Activated T-helper 17 cell treated with anti-CD3 and anti-CD28 coated beads, Interleukin-2, amount 50 U/mL, for 72 hours (primary cell): ENCODE data around the gene ZNF664. TPM values are rescaled to one million over a fixed set of nuclear protein-coding genes. Genes with fewer than 3 reads are reported as not detected.
"Not testable (repeated sequence)": the region's sequence is repeated elsewhere in the genome, so short reads cannot be mapped to it uniquely, and the experiment has no call there.

Source experiments
- ATAC-seq: fragments of 150-1000 bp; cut with Tn5 transposase; replicated peaks from 2 replicates; pipeline ENCODE4 v1.10.0; 2021; ENCODE audit warnings: mild to moderate bottlenecking, moderate library complexity
- H3K27ac Mint-ChIP-seq: one replicate; pipeline ENCODE4 v1.8.0; 2022; ENCODE audit warnings: mixed read lengths
- H3K27me3 Mint-ChIP-seq: one replicate; pipeline ENCODE4 v1.8.0; 2022; ENCODE audit warnings: mixed read lengths
- H3K36me3 Mint-ChIP-seq: one replicate; pipeline ENCODE4 v1.8.0; 2022; ENCODE audit warnings: low read depth, mild to moderate bottlenecking, mixed read lengths
- H3K4me1 Mint-ChIP-seq: one replicate; pipeline ENCODE4 v1.8.0; 2022; ENCODE audit warnings: mixed read lengths
- H3K4me3 Mint-ChIP-seq: one replicate; pipeline ENCODE4 v1.8.0; 2022; ENCODE audit warnings: mild to moderate bottlenecking, mixed read lengths
- H3K9me3 Mint-ChIP-seq: one replicate; pipeline ENCODE4 v1.8.0; 2022; ENCODE audit warnings: mixed read lengths
- total RNA-seq, 2 donors: library from RNA; stranded (reverse); gene quantifications; one replicate each; pipeline ENCODE4 v1.2.3, GENCODE V29; 2022

ZNF664 gene
- total RNA-seq, 2 donors from 2014 or later, result 35.6 to 48.3 TPM

GRCh38 chr12:123946516-123947505, 26.2 kb upstream of the ZNF664 start:
- not testable (repeated sequence) for H3K9me3 Mint-ChIP-seq, ATAC-seq, H3K4me3 Mint-ChIP-seq, H3K27me3 Mint-ChIP-seq, H3K4me1 Mint-ChIP-seq
- H3K27ac Mint-ChIP-seq, result peak overlapping the region; percentile 21
- peaks cover 25% of the 10 kb centered on the region for H3K36me3 Mint-ChIP-seq

DNA sequence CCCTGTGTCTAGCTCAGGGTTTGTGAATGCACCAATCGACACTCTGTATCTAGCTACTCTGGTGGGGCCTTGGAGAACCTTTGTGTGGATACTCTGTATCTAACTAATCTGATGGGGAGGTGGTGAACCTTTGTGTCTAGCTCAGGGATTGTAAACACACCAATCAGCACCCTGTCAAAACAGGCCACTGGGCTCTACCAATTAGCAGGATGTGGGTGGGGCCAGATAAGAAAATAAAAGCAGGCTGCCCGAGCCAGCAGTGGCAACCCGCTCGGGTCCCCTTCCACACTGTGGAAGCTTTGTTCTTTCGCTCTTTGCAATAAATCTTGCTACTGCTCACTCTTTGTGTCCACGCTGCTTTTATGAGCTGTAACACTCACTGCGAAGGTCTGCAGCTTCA, 25.5 kb upstream of the ZNF664 start:
- H3K27ac Mint-ChIP-seq, H3K4me3 Mint-ChIP-seq, H3K9me3 Mint-ChIP-seq, ATAC-seq, H3K4me1 Mint-ChIP-seq, H3K27me3 Mint-ChIP-seq: not testable (repeated sequence)
- H3K36me3 Mint-ChIP-seq, result peaks cover 18% of the 10 kb centered on the region

DNA sequence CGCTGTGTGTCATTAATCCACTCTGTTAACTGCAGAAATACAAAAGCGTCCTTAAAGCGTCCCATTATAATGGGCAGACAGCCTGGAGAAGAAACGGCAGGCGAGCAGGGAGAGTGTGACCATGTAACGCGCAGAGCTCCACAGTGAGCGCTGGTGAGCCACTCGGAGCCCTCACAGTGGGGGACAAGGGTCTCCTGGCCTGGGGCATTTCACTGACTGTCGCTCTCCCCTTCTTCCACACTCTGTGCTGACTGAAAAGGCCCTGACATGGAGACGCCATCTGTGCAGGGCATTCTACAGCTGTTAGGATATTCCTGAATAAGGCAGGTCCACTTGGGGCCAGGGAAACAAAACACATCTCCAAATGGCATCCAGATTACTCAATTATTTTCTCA, 24.6 kb upstream of the ZNF664 start:
- Mint-ChIP-seq H3K27me3 (no peaks in the 10 kb centered on the region), H3K4me3 (no peak overlapping the region), H3K4me1 (peaks cover 5% of the 10 kb centered on the region), H3K9me3 (no peaks in the 10 kb centered on the region), H3K27ac (no peak overlapping the region), H3K36me3 (peaks cover 13% of the 10 kb centered on the region)
- no peak for ATAC-seq

DNA sequence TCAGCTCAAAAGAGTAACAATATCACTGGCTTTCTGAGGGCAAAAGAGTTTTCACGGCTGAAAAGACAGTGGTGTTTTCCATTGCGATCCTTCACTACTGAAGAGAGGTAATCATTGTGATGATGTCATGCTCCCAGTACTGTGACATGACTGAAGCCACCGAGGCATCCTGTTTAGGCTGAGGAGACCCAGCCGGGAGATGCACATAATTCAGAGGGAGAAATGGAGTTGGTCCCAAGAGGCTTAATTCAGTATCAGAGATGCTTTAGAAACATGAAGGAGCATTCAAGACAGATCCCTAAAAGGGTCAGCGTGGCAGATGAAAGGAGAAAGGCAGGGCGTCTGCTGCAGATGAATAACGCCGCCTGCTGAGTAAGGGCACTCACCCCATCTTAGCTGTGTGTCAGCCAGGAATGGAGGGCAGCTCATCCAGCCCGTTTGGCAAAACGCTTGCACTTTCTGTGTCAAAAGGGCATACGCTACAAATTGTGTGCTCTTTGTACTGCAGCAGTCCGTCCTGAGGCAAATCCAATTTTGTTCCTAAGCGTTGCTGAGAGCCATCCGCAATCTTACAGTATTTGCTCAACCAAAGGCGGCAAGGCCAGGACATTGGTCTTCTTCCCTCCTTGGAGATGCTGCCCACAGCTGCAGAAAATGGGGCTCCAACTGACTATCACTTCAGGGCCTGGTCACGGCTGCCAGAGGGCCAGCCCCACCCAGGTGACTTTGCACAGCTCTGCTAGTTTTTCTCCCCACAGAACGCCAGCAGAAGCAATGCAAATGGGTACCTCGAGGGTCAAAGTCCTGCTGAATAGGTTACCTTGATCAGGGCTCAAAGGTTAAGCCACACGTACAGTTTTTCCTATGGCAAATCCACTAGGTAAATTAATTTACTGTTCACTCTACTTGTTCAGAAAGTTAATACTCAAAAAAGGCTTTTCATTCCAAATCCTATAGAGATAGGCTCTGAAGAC, 23.9 kb upstream of the ZNF664 start:
- Mint-ChIP-seq H3K4me3 (no peak overlapping the region), H3K9me3 (no peaks in the 10 kb centered on the region), H3K36me3 (peaks cover 13% of the 10 kb centered on the region), H3K27me3 (no peaks in the 10 kb centered on the region), H3K27ac (peak overlapping the region; percentile 4), H3K4me1 (peaks cover 5% of the 10 kb centered on the region)
- no peak for ATAC-seq

DNA sequence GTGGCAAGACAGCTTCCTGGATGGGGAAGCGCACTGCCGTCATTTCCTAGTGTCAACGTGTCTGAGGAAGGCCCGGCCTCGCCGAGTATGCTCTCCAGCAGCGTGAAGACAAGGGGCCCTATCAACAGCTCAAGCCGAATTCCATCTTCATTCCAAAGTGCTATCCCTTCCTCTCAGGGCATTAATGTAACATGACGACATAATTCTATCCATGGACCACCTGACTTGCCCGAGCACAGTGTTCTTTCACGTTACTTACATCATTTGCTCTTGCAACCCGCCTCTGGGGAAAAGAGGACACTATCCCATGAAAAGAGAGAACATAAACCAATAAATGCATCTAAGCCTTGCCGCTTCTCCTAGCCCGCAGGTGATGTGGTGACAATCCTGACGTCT, 23.2 kb upstream of the ZNF664 start:
- H3K27me3 Mint-ChIP-seq, result no peaks in the 10 kb centered on the region
- H3K4me1 Mint-ChIP-seq, result peaks cover 5% of the 10 kb centered on the region
- H3K9me3 Mint-ChIP-seq, result no peaks in the 10 kb centered on the region
- no peak overlapping the region for H3K4me3 Mint-ChIP-seq
- peaks cover 8% of the 10 kb centered on the region for H3K36me3 Mint-ChIP-seq
- no peak for ATAC-seq
- peak overlapping the region; percentile 4 for H3K27ac Mint-ChIP-seq

- no peaks in the 10 kb centered on the region for H3K9me3 Mint-ChIP-seq
- H3K4me3 Mint-ChIP-seq, result no peak overlapping the region
- no peaks in the 10 kb centered on the region for H3K27me3 Mint-ChIP-seq
- no peak overlapping the region for H3K27ac Mint-ChIP-seq
- ATAC-seq, result no peak
- peaks cover 6% of the 10 kb centered on the region for H3K36me3 Mint-ChIP-seq
- H3K4me1 Mint-ChIP-seq, result peaks cover 4% of the 10 kb centered on the region
Measured at GRCh38 chr12:123950476-123951349, 22.3 kb upstream of the ZNF664 start.

GRCh38 chr12:123951467-123951866, 21.5 kb upstream of the ZNF664 start:
- Mint-ChIP-seq H3K27ac (no peak overlapping the region), H3K9me3 (no peaks in the 10 kb centered on the region), H3K27me3 (no peaks in the 10 kb centered on the region), H3K4me1 (peaks cover 3% of the 10 kb centered on the region), H3K36me3 (no peaks in the 10 kb centered on the region), H3K4me3 (no peak overlapping the region)
- ATAC-seq, result no peak

DNA sequence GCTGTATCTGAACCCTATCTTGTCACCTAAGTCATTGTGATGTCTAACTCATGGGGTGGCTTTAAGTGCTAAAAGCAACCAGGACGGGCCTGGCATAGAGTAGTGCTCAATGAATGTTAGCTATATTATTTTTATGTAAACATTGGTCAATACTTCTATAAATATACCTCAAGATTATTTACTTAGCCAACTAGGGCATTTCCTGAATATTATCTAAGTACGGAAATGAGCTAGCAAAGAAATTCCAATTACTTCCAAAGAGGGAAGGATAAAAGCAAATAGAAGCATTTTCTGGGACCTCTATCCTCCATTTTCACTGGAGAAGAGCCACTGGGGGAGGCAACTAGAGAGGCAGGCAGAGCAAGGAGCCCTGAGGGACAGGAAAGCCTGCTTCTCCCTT, 21.0 kb upstream of the ZNF664 start:
- no peaks in the 10 kb centered on the region for H3K9me3 Mint-ChIP-seq
- H3K36me3 Mint-ChIP-seq, result no peaks in the 10 kb centered on the region

DNA sequence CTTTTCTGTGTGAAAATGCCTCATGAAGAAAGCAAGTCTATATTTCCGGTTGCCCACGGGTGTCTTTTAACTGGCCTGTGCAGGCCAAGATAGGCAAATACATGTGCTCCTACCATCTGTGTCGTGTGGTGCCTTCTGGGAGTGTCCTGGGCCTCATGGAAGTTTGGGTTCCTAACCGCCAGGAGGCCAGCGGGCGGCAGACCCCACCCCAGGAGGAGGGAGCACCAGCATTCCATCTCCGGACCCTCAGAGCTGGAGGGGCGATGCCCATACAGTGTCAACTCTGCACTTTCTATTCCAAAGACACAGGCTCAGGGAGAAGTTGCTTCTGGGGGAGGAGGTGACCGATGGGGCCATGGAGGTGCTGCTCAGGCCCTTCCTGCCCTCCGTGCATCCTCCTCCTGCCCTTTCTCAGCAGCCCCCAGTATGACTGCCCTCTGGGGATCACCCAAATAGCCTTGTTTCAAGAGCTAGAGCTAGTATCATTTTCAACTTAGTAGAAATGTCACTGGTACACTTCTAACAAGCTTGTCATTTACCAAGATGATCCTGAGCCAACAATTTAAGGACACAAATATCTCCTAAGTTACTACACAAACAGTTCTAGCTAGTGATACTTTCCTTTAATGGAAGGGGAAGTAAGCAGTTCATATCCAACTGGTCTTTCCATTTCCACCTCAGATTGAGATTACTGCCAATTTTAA, 18.2 kb upstream of the ZNF664 start:
- H3K27ac Mint-ChIP-seq, result no peak overlapping the region
- no peaks in the 10 kb centered on the region for H3K9me3 Mint-ChIP-seq
- no peak for ATAC-seq
- peaks cover 3% of the 10 kb centered on the region for H3K4me1 Mint-ChIP-seq
- no peaks in the 10 kb centered on the region for H3K27me3 Mint-ChIP-seq
- no peak overlapping the region for H3K4me3 Mint-ChIP-seq
- H3K36me3 Mint-ChIP-seq, result no peaks in the 10 kb centered on the region

More for the DNA sequence above, 21.0 kb upstream of the ZNF664 start:
- Mint-ChIP-seq H3K4me3 (no peak overlapping the region), H3K4me1 (peaks cover 3% of the 10 kb centered on the region), H3K27me3 (no peaks in the 10 kb centered on the region), H3K27ac (no peak overlapping the region)
- ATAC-seq, result no peak

DNA sequence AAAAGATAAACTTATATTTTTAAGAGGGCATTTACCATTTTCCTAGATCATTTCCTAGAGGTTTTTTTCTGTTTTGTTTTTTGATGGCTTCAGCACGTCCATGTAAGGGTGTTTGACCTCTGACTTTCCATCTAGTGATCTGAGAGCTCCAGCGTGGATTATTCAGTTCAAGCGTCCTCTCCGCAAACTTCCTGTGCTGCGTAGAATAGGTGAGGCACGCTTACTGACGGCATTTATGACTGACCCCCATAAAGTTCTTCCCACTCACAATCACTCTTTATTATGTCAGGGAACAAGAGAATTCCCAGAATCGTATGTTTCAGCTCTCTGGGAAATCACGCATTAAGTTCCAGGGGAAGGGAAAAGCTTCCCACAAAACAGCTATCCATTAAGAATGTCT, 16.8 kb upstream of the ZNF664 start:
- peaks cover 3% of the 10 kb centered on the region for H3K4me1 Mint-ChIP-seq
- H3K27me3 Mint-ChIP-seq, result no peaks in the 10 kb centered on the region
- no peaks in the 10 kb centered on the region for H3K36me3 Mint-ChIP-seq
- H3K4me3 Mint-ChIP-seq, result no peak overlapping the region
- no peaks in the 10 kb centered on the region for H3K9me3 Mint-ChIP-seq
- no peak overlapping the region for H3K27ac Mint-ChIP-seq
- ATAC-seq, result no peak

- no peak overlapping the region for H3K4me3 Mint-ChIP-seq
- H3K4me1 Mint-ChIP-seq, result peaks cover 3% of the 10 kb centered on the region
- no peak for ATAC-seq
- H3K27ac Mint-ChIP-seq, result no peak overlapping the region
- H3K27me3 Mint-ChIP-seq, result no peaks in the 10 kb centered on the region
- H3K36me3 Mint-ChIP-seq, result no peaks in the 10 kb centered on the region
- no peaks in the 10 kb centered on the region for H3K9me3 Mint-ChIP-seq
Measured at GRCh38 chr12:123957196-123957595, 15.8 kb upstream of the ZNF664 start.

DNA sequence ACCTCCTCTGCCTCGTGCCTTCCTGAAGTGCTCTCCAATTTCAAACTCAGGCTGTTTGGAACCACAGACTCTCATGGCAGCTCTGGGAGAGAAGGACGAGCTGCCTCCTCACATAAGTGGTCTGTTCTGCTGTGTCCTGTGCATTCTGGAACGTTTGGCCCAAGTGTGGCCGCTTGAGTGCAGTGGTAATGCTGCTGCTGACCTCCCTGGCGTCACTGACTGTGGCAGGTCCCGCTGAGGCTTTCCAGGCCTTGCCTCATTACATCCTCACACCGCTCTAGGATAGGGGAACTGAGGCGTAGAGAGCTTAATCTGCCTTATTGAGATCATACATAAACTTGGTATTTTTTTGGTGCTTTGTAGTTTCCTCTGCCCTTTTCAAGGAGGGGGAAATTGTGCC, 14.6 kb upstream of the ZNF664 start:
- Mint-ChIP-seq H3K36me3 (no peaks in the 10 kb centered on the region), H3K9me3 (no peaks in the 10 kb centered on the region), H3K4me3 (no peak overlapping the region), H3K27me3 (no peaks in the 10 kb centered on the region), H3K27ac (no peak overlapping the region), H3K4me1 (peaks cover 7% of the 10 kb centered on the region)
- no peak for ATAC-seq

- peaks cover 8% of the 10 kb centered on the region for H3K4me1 Mint-ChIP-seq
- no peaks in the 10 kb centered on the region for H3K36me3 Mint-ChIP-seq
- H3K4me3 Mint-ChIP-seq, result no peak overlapping the region
- ATAC-seq, result no peak
- H3K27ac Mint-ChIP-seq, result no peak overlapping the region
- H3K27me3 Mint-ChIP-seq, result no peaks in the 10 kb centered on the region
- no peaks in the 10 kb centered on the region for H3K9me3 Mint-ChIP-seq
Measured at GRCh38 chr12:123958876-123959275, 14.1 kb upstream of the ZNF664 start.
